Mononuclear cell (primary cell): ENCODE measurements around the gene RNF175. TPM values are rescaled to one million over a fixed set of nuclear protein-coding genes. Genes with fewer than 3 reads are reported as not detected.

Experiments used
- H3K27me3 ChIP-seq: 2 replicates; pipeline ENCODE4 v1.6.0; 2011; ENCODE audit warnings: low read length, control low read depth; ENCODE audit not compliant: insufficient read depth
- H3K4me1 ChIP-seq: 2 replicates; pipeline ENCODE4 v1.5.1; 2011; ENCODE audit warnings: mild to moderate bottlenecking, low read length, control low read depth; ENCODE audit not compliant: insufficient read depth
- H3K4me3 ChIP-seq: 2 replicates; pipeline ENCODE4 v1.5.1; 2011; ENCODE audit warnings: mild to moderate bottlenecking, low read length, moderate library complexity
- H3K9me3 ChIP-seq: 2 replicates; pipeline ENCODE4 v1.5.1; 2011; ENCODE audit warnings: low read depth, mild to moderate bottlenecking, control low read depth, low read length
- total RNA-seq: library from RNA; depleted of rRNA; stranded (reverse); fragments of >200 nt; gene quantifications from one replicate; pipeline ENCODE4 v1.2.3, GENCODE V29; 2012

The RNF175 gene
- total RNA-seq, 1 donor, result 1.2 TPM

GRCh38 chr4:153776601-153777000 is 16.8 kb upstream of the RNF175 start:
- peaks cover 57% of the 10 kb centered on the region for H3K27me3 ChIP-seq
- no peaks in the 10 kb centered on the region for H3K9me3 ChIP-seq
- no peak overlapping the region for H3K4me3 ChIP-seq
- H3K4me1 ChIP-seq, result no peaks in the 10 kb centered on the region

DNA sequence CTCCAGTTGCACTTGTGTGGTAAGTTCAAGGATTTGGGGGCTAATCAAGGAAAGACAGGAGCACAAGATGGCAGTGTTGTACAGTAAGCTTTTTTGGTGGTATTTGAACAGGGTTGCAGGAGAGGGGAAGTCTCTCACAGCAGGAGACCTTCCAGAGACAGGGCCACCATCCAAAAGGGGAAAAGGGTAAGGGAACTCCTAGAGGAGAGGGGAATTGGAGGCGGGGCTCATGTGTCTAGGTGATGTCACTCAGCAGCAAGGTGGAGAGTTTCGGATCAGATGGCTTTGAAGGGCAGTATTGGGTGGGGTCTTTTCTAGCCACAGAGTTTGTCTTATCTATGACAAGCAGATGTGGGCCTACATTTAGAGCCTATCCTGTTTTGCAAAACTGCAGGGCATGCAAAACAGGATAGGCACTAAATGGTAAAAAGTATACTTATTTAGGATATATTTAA is 13.4 kb upstream of the RNF175 start:
- H3K9me3 ChIP-seq, result no peaks in the 10 kb centered on the region
- H3K4me1 ChIP-seq, result no peaks in the 10 kb centered on the region
- H3K27me3 ChIP-seq, result peaks cover 41% of the 10 kb centered on the region
- no peak overlapping the region for H3K4me3 ChIP-seq

GRCh38 chr4:153771046-153771445 is 11.2 kb upstream of the RNF175 start:
- no peaks in the 10 kb centered on the region for H3K4me1 ChIP-seq
- no peaks in the 10 kb centered on the region for H3K9me3 ChIP-seq
- H3K4me3 ChIP-seq, result no peak overlapping the region
- H3K27me3 ChIP-seq, result peaks cover 33% of the 10 kb centered on the region

DNA sequence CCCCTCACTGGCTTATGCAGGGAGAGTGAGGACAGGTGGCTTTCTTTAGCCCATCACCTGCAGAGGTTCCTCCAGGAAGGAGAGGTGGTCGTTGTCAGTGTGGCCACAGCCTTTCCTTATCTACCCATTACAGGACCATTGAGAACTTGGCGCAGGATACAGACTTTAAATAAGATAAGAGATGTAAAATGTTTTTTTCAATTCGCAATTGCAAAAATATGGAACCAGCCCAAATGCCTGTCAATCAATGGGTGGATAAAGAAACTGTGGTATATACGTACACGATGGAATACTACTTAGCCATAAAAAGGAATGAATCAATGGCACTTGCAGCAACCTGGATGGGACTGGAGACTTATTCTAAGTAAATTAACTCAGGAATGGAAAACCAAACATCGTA is 6.9 kb upstream of the RNF175 start:
- Histone ChIP-seq H3K4me1 (no peaks in the 10 kb centered on the region), H3K9me3 (no peaks in the 10 kb centered on the region), H3K27me3 (peaks cover 10% of the 10 kb centered on the region), H3K4me3 (no peak overlapping the region)

DNA sequence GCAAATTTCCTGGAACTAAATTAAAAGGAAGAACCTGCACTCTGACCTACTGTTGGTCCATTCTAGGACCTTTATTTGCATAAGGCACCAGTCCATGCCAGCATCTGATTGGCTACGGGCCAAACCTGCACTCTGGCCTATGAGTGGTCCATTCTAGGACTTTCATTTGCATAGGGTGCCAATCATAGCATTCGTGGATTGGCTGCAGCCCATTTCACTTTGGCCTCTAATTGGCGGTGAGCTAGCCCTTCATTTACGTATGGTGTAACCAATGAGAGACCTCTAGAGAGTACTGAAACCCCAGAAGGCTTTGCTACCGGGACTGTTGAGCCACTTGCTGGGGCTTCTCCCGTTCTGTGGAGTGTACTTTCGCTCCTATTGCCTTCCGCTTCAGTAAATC is 6.1 kb upstream of the RNF175 start:
- H3K27me3 ChIP-seq, result peaks cover 9% of the 10 kb centered on the region
- H3K9me3 ChIP-seq, result no peaks in the 10 kb centered on the region
- H3K4me1 ChIP-seq, result no peaks in the 10 kb centered on the region
- no peak overlapping the region for H3K4me3 ChIP-seq

DNA sequence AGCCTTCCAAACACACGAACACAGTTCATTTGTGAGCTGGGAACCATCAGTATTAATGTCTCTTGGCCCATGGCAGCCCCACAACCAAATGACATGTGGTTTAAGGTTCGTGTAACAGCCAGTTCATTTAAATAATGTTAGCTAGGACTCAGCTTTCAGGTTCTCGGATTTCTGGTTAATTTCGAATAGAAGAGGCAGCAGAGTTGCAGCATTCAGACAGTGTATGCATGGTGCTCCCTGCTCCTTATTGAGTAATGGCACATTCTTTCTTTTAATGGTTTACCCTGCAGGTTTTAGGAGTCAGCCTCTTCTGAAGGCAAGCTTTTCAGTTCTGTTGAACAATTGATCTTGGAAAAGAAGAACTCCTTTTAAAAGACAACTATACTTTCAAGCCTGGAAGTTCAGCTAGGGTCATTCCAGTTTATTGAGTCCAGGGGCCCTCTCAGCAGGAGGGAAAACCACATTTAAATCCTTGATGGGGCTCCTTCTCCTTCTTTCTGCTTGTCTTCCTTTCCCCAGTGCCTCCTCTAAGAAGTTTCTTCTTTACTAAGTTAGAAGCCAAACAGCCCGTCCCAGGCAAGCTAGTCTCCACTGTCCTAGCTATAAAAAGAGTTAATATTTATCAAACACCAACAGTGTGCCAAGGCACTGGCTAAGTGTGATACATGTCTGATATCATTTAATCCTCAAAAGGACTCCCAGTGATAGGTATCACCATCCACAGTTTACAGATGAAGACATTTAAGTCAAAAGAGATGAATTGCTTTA is 5.0 kb upstream of the RNF175 start:
- no peaks in the 10 kb centered on the region for H3K4me1 ChIP-seq
- H3K27me3 ChIP-seq, result peaks cover 20% of the 10 kb centered on the region
- no peaks in the 10 kb centered on the region for H3K9me3 ChIP-seq
- no peak overlapping the region for H3K4me3 ChIP-seq

GRCh38 chr4:153763404-153763803 is 3.6 kb upstream of the RNF175 start:
- Histone ChIP-seq H3K4me3 (no peak overlapping the region), H3K9me3 (no peaks in the 10 kb centered on the region), H3K27me3 (peaks cover 31% of the 10 kb centered on the region), H3K4me1 (no peaks in the 10 kb centered on the region)

- no peaks in the 10 kb centered on the region for H3K9me3 ChIP-seq
- H3K4me1 ChIP-seq, result peaks cover 5% of the 10 kb centered on the region
- H3K4me3 ChIP-seq, result no peak overlapping the region
- peaks cover 27% of the 10 kb centered on the region for H3K27me3 ChIP-seq
Measured at GRCh38 chr4:153758688-153759406, 977 bp downstream of the RNF175 start.

DNA sequence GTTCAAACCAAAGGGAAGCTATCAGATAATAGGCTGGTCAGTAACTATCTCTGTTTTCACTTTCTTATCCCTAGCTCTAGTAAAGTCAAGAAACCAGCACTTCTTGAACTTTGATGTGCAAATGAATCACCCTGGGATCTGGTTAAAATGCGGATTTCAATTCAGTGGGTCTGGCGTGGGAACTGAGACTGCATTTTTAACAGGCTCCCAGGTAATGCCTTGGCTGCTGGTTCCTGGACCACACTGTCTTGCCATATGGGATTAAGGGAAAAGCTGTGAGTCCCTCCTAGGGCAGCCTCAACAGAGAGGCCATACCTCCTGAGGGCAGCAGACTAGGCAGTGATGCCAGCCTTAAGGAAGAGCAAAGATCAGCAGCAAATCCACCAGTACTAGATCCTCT is 1.7 kb downstream of the RNF175 start:
- H3K27me3 ChIP-seq, result peaks cover 27% of the 10 kb centered on the region
- no peak overlapping the region for H3K4me3 ChIP-seq
- H3K9me3 ChIP-seq, result no peaks in the 10 kb centered on the region
- peaks cover 5% of the 10 kb centered on the region for H3K4me1 ChIP-seq

- Histone ChIP-seq H3K27me3 (peaks cover 27% of the 10 kb centered on the region), H3K9me3 (no peaks in the 10 kb centered on the region), H3K4me1 (peaks cover 5% of the 10 kb centered on the region), H3K4me3 (no peak overlapping the region)
Measured at GRCh38 chr4:153757407-153757806, 2.4 kb downstream of the RNF175 start.

DNA sequence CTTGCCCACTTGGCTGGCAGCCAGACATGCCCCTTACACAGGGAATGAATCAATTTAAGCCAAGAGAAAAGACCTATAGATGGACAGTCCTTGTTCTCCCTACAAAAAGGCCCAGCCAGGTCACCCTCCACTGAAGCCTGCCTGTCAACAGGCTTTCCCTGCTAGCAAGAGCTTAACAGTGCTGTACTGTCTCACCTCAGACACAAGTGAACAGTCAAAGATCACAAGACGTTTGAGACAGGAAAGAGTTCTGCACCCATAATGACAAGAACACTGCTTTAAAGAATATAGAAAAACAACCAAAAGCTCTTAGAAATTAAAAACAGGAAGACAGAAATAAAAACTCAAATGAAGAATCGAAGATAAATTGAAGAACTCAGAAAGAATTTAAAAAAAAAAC is 4.6 kb downstream of the RNF175 start:
- Histone ChIP-seq H3K9me3 (no peaks in the 10 kb centered on the region), H3K27me3 (peaks cover 18% of the 10 kb centered on the region), H3K4me1 (peaks cover 7% of the 10 kb centered on the region), H3K4me3 (no peak overlapping the region)

GRCh38 chr4:153750197-153750817 is 9.5 kb downstream of the RNF175 start:
- Histone ChIP-seq H3K9me3 (no peaks in the 10 kb centered on the region), H3K4me1 (peaks cover 53% of the 10 kb centered on the region), H3K27me3 (no peaks in the 10 kb centered on the region), H3K4me3 (no peak overlapping the region)

DNA sequence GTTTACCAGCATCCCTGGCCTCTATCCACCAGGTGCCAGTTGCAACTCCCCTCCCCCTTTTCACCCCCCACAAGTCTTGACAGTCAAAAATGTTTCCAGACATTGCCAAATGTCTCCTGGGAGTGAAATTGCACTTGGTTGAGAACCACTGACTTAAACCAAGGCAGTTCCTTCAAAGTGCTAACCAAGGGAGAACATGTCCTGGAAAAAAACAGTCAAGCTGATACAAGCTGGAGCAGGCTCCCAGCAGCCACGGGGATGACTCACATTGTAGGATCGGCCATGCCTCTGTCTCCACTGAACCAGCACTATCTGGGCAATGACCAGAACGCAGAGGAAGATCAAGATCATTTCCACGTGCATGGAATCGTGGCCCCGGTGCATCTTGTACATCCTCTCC is 11.4 kb downstream of the RNF175 start:
- H3K4me3 ChIP-seq, result no peak overlapping the region
- no peaks in the 10 kb centered on the region for H3K27me3 ChIP-seq
- H3K4me1 ChIP-seq, result peaks cover 52% of the 10 kb centered on the region
- H3K9me3 ChIP-seq, result no peaks in the 10 kb centered on the region

GRCh38 chr4:153747406-153747955 is 12.3 kb downstream of the RNF175 start:
- H3K4me1 ChIP-seq, result peaks cover 52% of the 10 kb centered on the region
- H3K4me3 ChIP-seq, result no peak overlapping the region
- no peaks in the 10 kb centered on the region for H3K9me3 ChIP-seq
- no peaks in the 10 kb centered on the region for H3K27me3 ChIP-seq

- H3K4me3 ChIP-seq, result no peak overlapping the region
- peaks cover 5% of the 10 kb centered on the region for H3K9me3 ChIP-seq
- peaks cover 70% of the 10 kb centered on the region for H3K4me1 ChIP-seq
- H3K27me3 ChIP-seq, result no peaks in the 10 kb centered on the region
Measured at GRCh38 chr4:153745651-153746050, 14.2 kb downstream of the RNF175 start.
